Retinal pigment epithelial cell (primary cell): Measurements from ENCODE around the gene ZW10.

Experiments
- DNase-seq: peaks from one replicate; pipeline ENCODE4 v3.0.0-alpha.2; 2010; ENCODE audit warnings: low read depth
- H3K4me3 ChIP-seq: 2 replicates; pipeline ENCODE4 v1.5.1; 2011; ENCODE audit warnings: mild to moderate bottlenecking, low read length, control low read depth, moderate library complexity
- CTCF ChIP-seq: conservative IDR thresholded peaks from 2 replicates; pipeline ENCODE4 v1.5.1; 2011; ENCODE audit warnings: low read depth, low read length, control low read depth, inconsistent platforms

Gene ZW10

DNA sequence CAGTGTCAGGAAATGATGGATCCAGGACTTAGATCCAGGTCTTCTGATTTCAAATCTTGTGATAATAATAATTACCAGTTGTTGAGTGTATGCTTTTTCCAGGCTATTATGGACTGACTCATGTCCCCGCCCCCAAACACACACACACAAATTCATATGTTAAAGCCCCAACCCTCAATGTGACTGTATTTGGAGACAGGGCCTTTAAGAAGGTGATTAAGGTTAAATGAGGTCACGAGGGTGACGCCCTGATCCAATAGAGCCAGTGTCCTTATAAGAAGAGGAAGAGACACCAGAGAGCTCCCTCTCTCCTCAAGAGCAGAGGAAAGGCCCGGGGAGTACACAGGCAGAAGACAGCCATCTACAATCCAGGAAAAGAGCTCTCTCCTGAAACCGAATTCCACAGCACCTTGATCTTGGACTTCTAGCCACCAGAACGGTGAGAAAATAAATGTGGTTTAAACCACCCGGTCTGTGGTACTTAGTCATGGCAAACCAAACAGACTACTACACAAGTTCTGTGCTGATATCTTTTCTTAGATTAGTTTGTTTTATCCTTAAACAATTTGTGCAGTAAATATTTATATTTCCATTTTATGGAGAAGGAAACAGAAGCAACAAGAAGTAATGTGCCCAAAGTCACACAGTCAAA, 75.6 kb downstream of the ZW10 start:
- DNase-seq, result no peak
- no peak overlapping the region for H3K4me3 ChIP-seq
- TF ChIP-seq CTCF, result no peak

GRCh38 chr11:113697111-113697510, 76.4 kb downstream of the ZW10 start:
- DNase-seq, result no peak
- TF ChIP-seq CTCF, result no peak
- H3K4me3 ChIP-seq, result no peak overlapping the region

- no peak for TF ChIP-seq CTCF
- DNase-seq, result no peak
- H3K4me3 ChIP-seq, result no peak overlapping the region
These were observed 78.3 kb downstream of the ZW10 start for GRCh38 chr11:113695207-113695606.

DNA sequence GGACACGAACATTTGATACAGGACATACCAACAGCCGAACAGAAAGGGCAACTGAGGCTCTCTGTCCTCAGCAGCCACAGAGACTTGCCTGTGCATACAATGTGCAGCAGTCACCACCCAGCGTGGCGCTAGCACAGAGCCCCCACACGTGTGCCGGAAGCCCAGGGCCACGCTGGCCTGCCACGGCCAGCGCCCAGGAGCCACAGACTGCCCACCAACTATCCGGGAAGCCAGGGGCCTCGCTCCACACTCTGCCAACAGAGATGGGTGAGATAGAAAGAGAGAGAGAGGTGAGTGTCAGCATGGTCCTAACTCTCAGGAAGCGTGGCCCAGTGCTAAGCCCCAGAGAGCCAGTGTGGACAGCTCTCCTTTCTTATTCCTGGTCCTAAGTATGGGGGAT, 79.1 kb downstream of the ZW10 start:
- no peak for DNase-seq
- TF ChIP-seq CTCF, result no peak
- no peak overlapping the region for H3K4me3 ChIP-seq

GRCh38 chr11:113693030-113693429, 80.5 kb downstream of the ZW10 start:
- H3K4me3 ChIP-seq, result no peak overlapping the region
- DNase-seq, result no peak
- TF ChIP-seq CTCF, result no peak

DNA sequence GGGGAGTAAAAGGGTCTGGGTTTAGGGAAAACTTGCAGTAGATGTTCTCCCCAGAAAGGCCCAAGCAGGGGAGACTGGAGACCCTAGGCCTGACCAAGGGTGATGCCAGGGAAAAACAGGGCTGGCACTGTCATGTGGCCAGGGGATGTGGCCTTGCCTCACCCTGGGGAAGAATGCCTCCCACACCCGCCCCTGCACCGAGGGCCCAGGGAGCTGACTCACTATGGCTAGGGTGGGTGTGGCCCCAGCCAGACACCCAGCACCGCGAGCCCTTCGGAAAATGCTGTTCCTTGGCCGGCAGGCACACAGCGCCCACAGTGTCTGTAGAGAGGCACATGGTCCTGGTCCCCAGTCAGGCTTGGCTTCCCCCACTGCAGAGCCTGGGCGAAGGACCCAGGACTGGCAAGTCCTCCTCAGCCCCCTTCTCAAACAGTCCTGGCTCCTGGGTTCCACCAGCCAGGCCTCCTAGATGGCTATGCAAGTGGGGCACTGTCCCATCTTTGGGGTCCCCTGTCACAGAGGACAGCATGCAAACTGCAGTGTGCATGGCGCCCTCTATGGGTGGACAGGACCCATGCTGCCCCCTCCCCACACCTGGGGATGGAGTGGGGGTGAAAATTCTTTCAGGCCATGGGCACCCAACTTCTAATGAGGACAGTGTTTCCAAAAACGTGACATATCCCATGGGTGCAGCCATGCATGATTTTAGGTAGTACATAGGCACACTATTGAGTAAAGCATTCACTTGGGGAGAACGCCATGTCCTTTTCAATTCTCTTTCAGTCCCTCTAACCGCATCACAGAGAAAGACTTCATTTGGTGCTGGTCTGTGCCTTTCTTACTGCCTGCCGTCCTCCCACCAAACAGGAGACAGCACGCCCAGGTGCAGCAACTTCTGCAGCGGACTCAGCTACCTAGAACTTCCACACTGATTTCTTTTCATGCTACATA, 82.6 kb downstream of the ZW10 start:
- peak; percentile 77 for DNase-seq
- H3K4me3 ChIP-seq, result no peak overlapping the region
- peak; percentile 72 for TF ChIP-seq CTCF
